ENCODE data around the gene CNTF.

CNTF gene

DNA sequence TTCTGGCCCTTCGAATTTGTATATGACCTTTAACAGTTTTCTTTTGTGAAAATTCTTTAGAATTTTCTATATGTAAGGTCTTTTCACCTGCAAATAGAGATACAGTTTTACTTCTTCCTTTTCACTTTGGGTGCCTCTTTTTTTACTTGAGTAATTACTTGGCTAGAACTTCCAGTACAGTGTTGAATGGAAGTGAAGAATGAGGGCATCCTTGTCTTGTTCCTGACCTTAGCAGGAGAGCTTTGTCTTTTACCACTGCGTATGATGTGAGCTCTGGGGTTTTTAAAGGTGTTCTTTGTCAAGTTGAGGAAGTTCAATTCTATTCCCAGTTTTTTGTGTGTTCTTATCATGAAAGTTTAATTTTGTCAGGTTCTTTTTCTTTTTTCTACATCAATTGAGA lies 22.0 kb upstream of the CNTF start:
- no peak for DNase-seq (ENCODE audit: low read depth)
- H3K4me3 ChIP-seq (ENCODE audit: low read depth, low read length), result no peak overlapping the region
- in situ Hi-C loops (cut with HindIII; ENCODE audit: low sequenced_read_pairs), result no loop called here
- TF ChIP-seq, protein P1, sequence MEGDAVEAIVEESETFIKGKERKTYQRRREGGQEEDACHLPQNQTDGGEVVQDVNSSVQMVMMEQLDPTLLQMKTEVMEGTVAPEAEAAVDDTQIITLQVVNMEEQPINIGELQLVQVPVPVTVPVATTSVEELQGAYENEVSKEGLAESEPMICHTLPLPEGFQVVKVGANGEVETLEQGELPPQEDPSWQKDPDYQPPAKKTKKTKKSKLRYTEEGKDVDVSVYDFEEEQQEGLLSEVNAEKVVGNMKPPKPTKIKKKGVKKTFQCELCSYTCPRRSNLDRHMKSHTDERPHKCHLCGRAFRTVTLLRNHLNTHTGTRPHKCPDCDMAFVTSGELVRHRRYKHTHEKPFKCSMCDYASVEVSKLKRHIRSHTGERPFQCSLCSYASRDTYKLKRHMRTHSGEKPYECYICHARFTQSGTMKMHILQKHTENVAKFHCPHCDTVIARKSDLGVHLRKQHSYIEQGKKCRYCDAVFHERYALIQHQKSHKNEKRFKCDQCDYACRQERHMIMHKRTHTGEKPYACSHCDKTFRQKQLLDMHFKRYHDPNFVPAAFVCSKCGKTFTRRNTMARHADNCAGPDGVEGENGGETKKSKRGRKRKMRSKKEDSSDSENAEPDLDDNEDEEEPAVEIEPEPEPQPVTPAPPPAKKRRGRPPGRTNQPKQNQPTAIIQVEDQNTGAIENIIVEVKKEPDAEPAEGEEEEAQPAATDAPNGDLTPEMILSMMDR (IDR thresholded peaks at IDR 0.05; ENCODE audit: low read depth, low read length, missing control alignments), result no peak

GRCh38 chr11:58606930-58607714 lies 15.3 kb upstream of the CNTF start:
- in situ Hi-C loops (cut with HindIII; ENCODE audit: low sequenced_read_pairs), result no loop called here
- TF ChIP-seq, protein P1 (IDR thresholded peaks at IDR 0.05; ENCODE audit: low read depth, low read length, missing control alignments), result no peak
- DNase-seq (ENCODE audit: low read depth), result no peak
- no peak overlapping the region for H3K4me3 ChIP-seq (ENCODE audit: low read depth, low read length)

GRCh38 chr11:58608331-58608730 lies 14.1 kb upstream of the CNTF start:
- TF ChIP-seq, protein P1 (IDR thresholded peaks at IDR 0.05; ENCODE audit: low read depth, low read length, missing control alignments), result no peak
- in situ Hi-C loops (cut with HindIII; ENCODE audit: low sequenced_read_pairs), result no loop called here
- H3K4me3 ChIP-seq (ENCODE audit: low read depth, low read length), result no peak overlapping the region
- no peak for DNase-seq (ENCODE audit: low read depth)

DNA sequence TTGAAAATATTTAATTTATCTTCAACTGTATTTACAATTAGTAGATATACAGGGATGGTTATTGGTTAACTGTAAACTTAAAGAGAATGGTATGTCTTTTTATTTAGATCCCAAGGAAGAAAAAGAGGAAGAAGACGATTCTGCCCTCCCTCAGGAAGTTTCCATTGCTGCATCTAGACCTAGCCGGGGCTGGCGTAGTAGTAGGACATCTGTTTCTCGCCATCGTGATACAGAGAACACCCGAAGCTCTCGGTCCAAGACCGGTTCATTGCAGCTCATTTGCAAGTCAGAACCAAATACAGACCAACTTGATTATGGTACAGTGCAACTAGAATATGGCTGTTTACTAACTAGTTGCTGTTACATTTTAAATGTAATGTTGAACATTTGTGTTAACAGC lies 12.7 kb upstream of the CNTF start:
- TF ChIP-seq, protein P1 (IDR thresholded peaks at IDR 0.05; ENCODE audit: low read depth, low read length, missing control alignments), result no peak
- DNase-seq (ENCODE audit: low read depth), result no peak
- in situ Hi-C loops (cut with HindIII; ENCODE audit: low sequenced_read_pairs), result no loop called here
- H3K4me3 ChIP-seq (ENCODE audit: low read depth, low read length), result no peak overlapping the region

DNA sequence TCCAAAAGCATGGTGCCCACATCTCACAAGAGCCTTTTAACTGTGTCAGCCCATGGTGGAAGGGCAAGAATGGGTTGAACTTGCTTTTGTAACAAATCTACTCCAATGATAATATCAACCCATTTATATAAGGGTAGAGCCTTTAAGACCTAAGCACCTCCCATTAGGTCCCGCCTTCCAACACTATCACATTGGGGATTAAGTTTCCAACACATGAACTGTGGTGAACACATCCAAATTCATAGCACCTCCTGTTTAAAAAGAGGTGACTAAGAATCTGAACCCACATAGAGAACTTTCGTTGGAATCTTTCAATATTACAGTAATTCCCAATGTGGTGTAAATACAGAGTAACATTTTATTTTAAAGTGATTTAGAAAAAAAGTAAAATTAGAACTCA lies 9.2 kb upstream of the CNTF start:
- TF ChIP-seq, protein P1 (IDR thresholded peaks at IDR 0.05; ENCODE audit: low read depth, low read length, missing control alignments), result no peak
- in situ Hi-C loops (cut with HindIII; ENCODE audit: low sequenced_read_pairs), result no loop called here
- H3K4me3 ChIP-seq (ENCODE audit: low read depth, low read length), result no peak overlapping the region
- no peak for DNase-seq (ENCODE audit: low read depth)

- H3K4me3 ChIP-seq (ENCODE audit: low read depth, low read length), result no peak overlapping the region
- no peak for DNase-seq (ENCODE audit: low read depth)
- in situ Hi-C loops (cut with HindIII; ENCODE audit: low sequenced_read_pairs), result no loop called here
- TF ChIP-seq, protein P1 (IDR thresholded peaks at IDR 0.05; ENCODE audit: low read depth, low read length, missing control alignments), result no peak
Measured at GRCh38 chr11:58615559-58615958, 6.9 kb upstream of the CNTF start.

Measured in astrocyte of the cerebellum (primary cell).